ENCODE results near the gene ZBTB16.

Gene ZBTB16

DNA sequence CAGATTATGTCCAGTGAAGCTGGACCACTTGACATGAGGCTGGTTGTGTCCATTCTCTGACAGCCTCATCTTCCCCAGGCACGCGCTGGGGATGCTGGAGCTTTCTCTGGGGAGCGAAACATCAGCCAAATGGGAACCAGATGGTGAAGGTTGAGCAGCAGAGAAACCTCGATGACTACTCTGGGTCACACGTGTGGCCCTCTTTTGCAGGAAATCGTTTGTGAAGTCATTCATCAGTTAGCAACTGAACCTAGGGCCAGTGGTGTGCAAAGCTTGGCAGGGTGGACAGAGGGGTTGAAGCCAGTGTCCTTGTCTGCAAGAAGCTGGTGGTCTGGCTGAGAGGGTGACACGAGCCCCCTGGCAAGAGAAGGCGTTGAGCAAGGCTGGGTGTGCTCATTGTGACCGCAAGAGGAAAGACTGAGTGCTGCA, 109.8 kb downstream of the ZBTB16 start:
- TF ChIP-seq CTCF (IDR thresholded peaks at IDR 0.05; ENCODE audit: extremely low read depth, insufficient read depth, missing control alignments): no peak
- DNase-seq (ENCODE audit: low spot score): no peak
- in situ Hi-C loops (cut with MboI; ENCODE audit: low pct_unique_long_range_greater_than_20kb, low sequenced_read_pairs, unreplicated experiment): no loop called here

DNA sequence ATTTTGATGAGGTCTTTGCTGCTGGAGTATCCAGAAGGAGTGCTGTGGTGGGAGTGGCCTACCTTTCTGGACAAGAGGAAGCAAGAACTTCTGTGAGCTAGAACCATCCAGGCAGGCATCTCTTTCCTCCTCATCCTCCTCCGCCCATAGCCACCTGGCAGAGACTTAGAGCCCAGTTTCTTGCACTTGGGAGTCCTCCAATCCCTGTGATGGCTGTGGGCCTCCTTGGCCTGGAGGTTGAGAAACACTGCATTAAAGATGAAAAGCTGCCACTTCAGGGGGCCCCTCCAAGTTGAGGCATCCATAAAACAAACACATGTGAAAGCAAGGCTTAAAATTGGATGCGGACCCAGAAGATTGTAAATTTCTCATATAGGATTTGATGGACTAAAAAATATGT, 110.3 kb downstream of the ZBTB16 start:
- TF ChIP-seq CTCF (IDR thresholded peaks at IDR 0.05; ENCODE audit: extremely low read depth, insufficient read depth, missing control alignments): no peak
- in situ Hi-C loops (cut with MboI; ENCODE audit: low pct_unique_long_range_greater_than_20kb, low sequenced_read_pairs, unreplicated experiment): no loop called here
- DNase-seq (ENCODE audit: low spot score): no peak

- DNase-seq (ENCODE audit: low spot score): no peak
- in situ Hi-C loops (cut with MboI; ENCODE audit: low pct_unique_long_range_greater_than_20kb, low sequenced_read_pairs, unreplicated experiment): no loop called here
- TF ChIP-seq CTCF (IDR thresholded peaks at IDR 0.05; ENCODE audit: extremely low read depth, insufficient read depth, missing control alignments): no peak
Observed at GRCh38 chr11:114170226-114170625, 110.7 kb downstream of the ZBTB16 start.

- in situ Hi-C loops (cut with MboI; ENCODE audit: low pct_unique_long_range_greater_than_20kb, low sequenced_read_pairs, unreplicated experiment): no loop called here
- DNase-seq (ENCODE audit: low spot score): no peak
- TF ChIP-seq CTCF (IDR thresholded peaks at IDR 0.05; ENCODE audit: extremely low read depth, insufficient read depth, missing control alignments): no peak
Observed at GRCh38 chr11:114171257-114172054, 111.9 kb downstream of the ZBTB16 start.

GRCh38 chr11:114172055-114172861, 112.7 kb downstream of the ZBTB16 start:
- in situ Hi-C loops (cut with MboI; ENCODE audit: low pct_unique_long_range_greater_than_20kb, low sequenced_read_pairs, unreplicated experiment): no loop called here
- no peak for TF ChIP-seq CTCF (IDR thresholded peaks at IDR 0.05; ENCODE audit: extremely low read depth, insufficient read depth, missing control alignments)

DNA sequence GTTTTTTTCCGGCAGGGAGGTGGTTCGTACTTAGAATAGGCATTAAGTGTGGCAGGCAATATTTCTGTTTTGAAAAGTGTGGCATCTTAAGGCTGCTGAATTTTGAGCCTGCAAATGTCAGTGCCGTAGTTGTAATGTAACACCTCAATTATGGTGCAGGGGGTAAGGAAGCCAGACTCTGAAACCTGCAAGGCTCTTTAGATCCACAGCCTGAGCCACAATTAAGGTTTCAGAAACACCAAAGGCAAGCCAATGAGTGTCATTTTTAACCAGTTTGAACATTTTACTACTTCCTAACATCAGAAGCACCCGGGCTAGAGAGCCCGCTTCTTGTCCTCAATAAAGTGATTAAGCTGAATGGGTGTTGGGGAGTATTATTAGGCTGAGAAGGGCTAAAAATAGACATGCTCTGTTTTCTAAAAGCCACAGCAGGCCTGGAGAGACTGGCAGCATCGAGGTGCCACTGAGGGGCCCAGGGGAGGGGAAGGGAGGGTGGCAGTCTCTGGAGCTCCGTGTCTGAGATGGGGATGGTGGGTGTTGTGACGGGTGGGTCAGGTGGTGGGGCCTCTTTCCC, 113.4 kb downstream of the ZBTB16 start:
- no peak for TF ChIP-seq CTCF (IDR thresholded peaks at IDR 0.05; ENCODE audit: extremely low read depth, insufficient read depth, missing control alignments)
- no peak for DNase-seq (ENCODE audit: low spot score)
- in situ Hi-C loops (cut with MboI; ENCODE audit: low pct_unique_long_range_greater_than_20kb, low sequenced_read_pairs, unreplicated experiment): no loop called here

More at GRCh38 chr11:114172055-114172861, 112.7 kb downstream of the ZBTB16 start:
- DNase-seq (ENCODE audit: low spot score): no peak
